SKM-1 (cell line): ENCODE measurements around the gene SCARB2.

Experiments
- DNase-seq: peaks from one replicate; lab custom pipeline; 2025; ENCODE audit not compliant: unreplicated experiment; lab: John Stamatoyannopoulos, UW

SCARB2 gene

GRCh38 chr4:76199664-76200211 is 13.9 kb downstream of the SCARB2 start:
- no peak for DNase-seq

DNA sequence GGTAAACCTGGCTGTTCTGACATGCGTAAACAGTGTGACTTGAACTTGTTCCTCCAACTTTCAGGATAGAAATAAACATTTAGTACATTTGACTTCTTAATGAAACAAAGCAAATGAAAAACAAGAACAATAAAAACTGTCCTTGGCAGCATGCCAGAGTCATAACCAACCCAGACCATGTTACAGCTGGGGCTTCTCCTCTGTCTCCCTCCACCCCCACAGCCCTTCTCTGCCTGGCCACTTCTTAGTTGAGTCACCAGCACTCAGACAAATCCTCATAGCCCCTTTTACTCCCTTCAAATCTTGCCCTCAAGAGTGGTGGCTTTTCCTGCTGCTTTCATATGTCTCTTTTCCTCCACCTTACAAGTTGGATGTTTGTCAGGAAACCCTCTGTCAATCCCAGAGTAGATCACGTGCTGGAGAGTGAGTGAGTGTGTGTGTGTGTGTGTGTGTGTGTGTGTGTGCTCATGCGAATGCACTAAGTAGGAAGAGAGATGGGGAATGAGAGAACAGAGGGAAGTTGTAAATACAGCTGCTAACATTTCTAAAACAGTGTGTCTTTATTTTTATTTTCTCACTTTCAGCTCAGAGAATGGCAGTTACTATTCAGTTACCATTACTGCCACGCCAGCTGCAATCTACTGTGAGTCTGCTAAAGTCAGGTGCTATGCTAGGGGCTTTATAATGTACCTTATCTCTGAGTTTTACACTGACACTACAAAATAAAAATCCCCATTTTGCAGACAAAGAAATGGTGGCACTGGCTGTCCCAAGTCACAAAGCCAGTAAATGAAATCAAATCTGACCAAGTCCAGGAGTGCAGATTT is 15.0 kb downstream of the SCARB2 start:
- no peak for DNase-seq

- DNase-seq, result no peak
Observed at GRCh38 chr4:76197971-76198410, 15.6 kb downstream of the SCARB2 start.

DNA sequence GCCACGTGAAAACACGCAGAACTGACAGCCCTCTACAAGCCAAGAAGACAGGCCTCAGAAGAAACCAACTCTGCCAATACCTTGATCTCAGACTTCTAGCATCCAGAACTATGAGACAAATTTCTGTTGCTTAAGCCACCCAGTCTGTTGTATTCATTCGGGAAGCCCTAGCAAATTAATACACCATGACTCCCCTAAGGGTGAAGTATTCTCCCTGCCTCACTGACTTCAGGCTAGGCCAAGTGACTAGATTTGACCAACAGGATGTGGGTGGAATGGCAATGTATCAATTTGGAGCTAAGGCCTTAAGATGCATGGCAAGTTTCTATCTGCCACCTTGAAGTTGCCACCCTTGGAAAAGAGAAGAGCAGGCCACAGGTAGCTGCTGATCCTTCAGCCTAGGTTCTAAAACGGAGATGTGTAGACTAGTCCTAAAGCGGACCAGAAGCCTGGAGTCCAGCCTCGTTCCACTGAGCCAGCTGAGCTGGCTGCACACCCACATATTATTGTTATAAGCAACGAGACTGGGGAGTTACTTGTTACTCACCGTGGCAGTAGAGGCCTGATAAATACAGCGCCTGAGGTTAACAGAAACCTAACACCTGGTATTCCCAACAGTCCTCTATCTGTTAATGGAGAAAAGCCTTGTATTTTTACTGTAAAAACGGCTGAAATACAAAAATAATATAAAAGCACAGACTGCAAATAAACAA is 16.4 kb downstream of the SCARB2 start:
- no peak for DNase-seq

DNA sequence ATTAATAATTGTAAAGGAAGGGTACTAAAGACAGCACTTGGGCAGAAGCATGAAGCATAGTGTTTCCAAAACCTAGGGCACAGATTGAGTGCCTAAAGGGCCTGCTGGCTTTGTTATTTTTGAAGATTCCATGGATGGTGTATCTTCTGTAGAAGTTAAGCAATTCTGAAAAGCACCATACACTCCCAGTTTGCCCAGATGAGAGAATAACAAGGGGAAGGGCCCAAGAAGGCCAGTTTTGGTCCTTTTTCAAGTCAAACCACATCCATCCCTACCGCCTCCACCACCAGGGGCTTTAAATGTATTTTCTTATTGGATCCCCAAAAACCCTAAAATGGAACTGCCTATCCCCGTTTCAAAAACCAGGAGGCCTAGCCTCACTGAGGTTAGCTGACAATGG is 17.2 kb downstream of the SCARB2 start:
- DNase-seq, result no peak

DNA sequence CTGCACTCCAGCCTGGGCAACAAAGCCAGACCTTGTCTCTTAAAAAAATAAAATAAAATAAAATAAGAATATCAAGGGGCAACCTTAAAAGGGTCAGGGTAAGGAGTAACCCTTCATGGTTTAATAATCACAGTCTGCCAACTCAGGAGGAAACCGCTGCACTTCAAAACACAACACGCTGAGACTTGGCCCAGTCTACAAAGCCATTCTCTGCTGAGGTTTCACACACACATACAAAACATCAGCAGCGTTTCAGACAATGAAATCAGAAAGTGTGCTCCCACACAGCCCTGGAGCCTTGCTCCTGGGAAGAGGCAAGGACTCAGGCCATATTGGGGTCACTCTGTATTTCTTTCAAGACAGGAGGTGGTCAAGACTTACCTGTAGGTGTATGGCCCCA is 18.3 kb downstream of the SCARB2 start:
- no peak for DNase-seq

- no peak for DNase-seq
Observed at GRCh38 chr4:76194325-76194724, 19.3 kb downstream of the SCARB2 start.

- DNase-seq, result peak; percentile 19
Observed at GRCh38 chr4:76192236-76192635, 21.4 kb downstream of the SCARB2 start.

DNA sequence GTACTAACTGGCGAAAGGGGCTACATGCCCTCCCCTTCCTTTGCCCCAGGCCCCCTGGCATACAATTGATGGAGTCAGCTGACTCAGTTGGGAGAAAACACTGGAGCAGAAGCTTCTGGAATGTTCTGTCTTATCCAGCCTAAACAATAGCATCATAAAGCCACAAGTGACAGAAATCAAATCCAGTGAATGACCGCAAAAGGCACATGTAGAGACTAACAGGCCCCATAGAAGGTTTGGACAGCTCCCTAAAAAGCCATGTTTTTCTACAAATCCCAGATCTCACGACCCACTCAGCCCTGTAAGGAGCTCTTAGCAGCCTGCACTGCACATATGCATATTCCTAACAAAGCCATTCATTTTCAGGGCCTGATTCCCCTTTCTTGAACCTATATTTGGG is 25.1 kb downstream of the SCARB2 start:
- DNase-seq, result no peak

DNA sequence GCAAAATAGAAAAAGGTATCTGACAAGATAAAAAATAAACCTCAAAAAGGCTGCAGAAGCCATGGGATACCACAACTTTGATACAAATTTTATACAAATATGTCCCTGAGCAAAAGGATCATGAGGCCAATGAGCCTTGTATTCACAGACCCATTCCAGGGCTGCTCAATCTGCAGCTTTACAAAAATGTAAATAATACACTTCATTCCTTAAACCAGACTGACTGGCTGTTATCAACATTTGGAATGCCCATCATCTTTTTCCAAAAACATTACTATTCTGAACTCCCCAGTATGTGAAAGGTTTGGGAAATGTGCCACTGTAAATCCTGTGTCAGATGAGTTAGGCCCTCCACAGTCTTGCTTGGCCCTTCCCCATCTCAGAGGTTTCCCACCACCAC is 25.5 kb downstream of the SCARB2 start:
- DNase-seq, result no peak

DNA sequence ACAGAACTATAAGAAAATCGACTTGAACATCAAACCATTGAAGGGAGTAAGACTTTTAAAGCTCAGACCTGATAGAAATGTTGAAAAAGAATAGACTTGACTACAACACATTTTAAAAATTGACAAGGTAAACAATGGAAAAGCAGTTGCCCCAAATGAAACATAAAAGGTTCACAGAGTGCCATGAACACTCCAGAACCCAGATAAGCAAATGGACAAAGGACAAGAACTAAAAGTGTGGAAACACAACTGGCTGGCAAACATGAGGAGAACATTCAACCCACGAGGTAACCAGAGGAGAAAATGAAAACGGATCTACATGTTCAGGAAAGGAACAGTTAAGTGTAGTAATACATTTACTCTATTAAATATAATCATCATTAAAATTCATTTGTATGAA is 26.5 kb downstream of the SCARB2 start:
- DNase-seq, result no peak

GRCh38 chr4:76182463-76182862 is 31.2 kb downstream of the SCARB2 start:
- DNase-seq, result no peak

GRCh38 chr4:76179398-76180318 is 34.0 kb downstream of the SCARB2 start:
- DNase-seq, result peak; percentile 70

GRCh38 chr4:76178296-76178695 is 35.3 kb downstream of the SCARB2 start:
- no peak for DNase-seq

DNA sequence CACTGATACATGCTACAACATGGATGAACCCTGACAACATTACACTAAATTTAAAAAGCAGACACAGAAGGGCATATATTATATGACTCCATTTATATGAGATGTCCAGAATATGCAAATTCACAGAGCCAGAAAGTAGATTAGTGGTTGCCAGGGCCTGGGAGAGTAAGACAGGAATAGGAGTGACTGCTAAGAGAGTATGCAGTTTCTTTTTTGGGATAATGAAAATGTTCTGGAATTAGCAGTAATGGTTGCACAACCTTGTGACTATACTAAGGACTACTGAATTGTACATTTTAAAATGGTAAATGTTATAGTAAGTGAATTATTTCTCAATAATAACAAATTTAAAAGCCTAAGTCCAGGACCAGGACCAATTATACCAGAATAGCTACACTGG is 35.9 kb downstream of the SCARB2 start:
- DNase-seq, result no peak

DNA sequence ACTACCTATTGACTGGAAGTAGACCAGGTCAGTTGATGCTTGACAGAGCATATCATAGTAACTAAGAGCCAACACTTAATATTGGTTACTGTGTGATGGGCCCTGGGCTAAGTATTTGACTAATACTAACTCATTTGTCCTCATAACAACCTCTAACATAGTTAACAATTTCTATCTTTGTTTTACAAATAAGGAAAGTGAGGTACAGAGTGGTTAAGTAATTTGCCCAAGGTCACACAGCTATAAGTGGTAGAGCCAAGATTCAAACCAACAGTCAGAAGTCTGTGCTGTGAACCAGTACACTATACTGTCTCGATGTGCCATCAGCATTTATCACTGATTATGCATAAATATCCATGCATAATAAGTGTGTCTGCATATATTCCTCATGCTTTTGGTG is 38.3 kb downstream of the SCARB2 start:
- no peak for DNase-seq

- DNase-seq, result no peak
Observed at GRCh38 chr4:76174216-76174615, 39.4 kb downstream of the SCARB2 start.

GRCh38 chr4:76168688-76169087 is 44.9 kb downstream of the SCARB2 start:
- DNase-seq, result no peak

DNA sequence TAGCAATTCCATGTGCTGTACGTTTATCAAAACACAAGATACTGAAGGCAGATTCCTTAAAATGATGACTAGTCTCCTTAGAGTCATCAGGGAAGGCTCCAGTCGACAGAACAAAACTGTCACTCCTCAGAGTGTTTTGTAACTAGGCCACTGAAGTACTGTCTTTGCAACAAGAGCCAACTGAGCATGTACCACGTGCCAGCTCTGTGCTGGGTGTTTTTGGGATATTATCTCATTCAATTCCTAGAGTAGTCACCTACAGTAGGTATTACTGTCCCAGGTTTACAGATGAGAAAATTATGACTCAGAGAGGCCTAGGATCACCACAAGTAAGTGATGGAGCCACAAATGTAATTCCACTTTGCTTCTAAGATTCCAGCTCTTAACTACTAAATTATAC is 47.1 kb downstream of the SCARB2 start:
- no peak for DNase-seq

- no peak for DNase-seq
Observed at GRCh38 chr4:76160355-76160754, 53.3 kb downstream of the SCARB2 start.

- DNase-seq, result no peak
Observed at GRCh38 chr4:76156635-76157034, 57.0 kb downstream of the SCARB2 start.
